Endothelial cell of umbilical vein (primary cell): ENCODE results near the gene VPS36.
"Not testable (repeated sequence)": the region's sequence is repeated elsewhere in the genome, so short reads cannot be mapped to it uniquely, and the experiment has no call there.

ENCODE experiments used
- CTCF ChIP-seq, 2 donors: IDR thresholded peaks; 1 replicate in 1 of 2; 2 replicates in 1 of 2; pipeline ENCODE4 v1.5.1; 2011; ENCODE audit warnings: low read length in 2 of 2, mild to moderate bottlenecking in 2 of 2, moderate library complexity in 2 of 2, control low read depth in 1 of 2, inconsistent platforms in 1 of 2, low read depth in 1 of 2; ENCODE audit not compliant: insufficient read depth in 1 of 2; ENCODE audit errors: extremely low read depth in 1 of 2
- MAX ChIP-seq: IDR thresholded peaks from 2 replicates; pipeline ENCODE4 v1.6.1; 2011; ENCODE audit not compliant: insufficient read depth, insufficient read length
- MYC ChIP-seq: IDR thresholded peaks from one replicate; pipeline ENCODE4 v1.6.1; 2011; ENCODE audit warnings: mild to moderate bottlenecking, low read depth, low read length
- POLR2AphosphoS5 ChIP-seq: IDR thresholded peaks from 2 replicates; pipeline ENCODE4 v1.6.1; 2012; ENCODE audit warnings: low read depth, mild to moderate bottlenecking, control low read depth, low read length, moderate library complexity; ENCODE audit not compliant: insufficient read depth

GRCh38 chr13:52488763-52489162, 38.3 kb upstream of the VPS36 start:
- TF ChIP-seq CTCF (IDR thresholded peaks at IDR 0.05; ENCODE audit: extremely low read depth in 1 of 2, insufficient read depth in 1 of 2, low read depth in 1 of 2, low read length in 2 of 2); MAX; POLR2AphosphoS5; MYC: not testable (repeated sequence)
